Heart left ventricle (tissue), 16 donors: ENCODE measurements around the gene TMF1. TPM values are rescaled to one million over a fixed set of nuclear protein-coding genes. Genes with fewer than 3 reads are reported as not detected.

Source experiments
- ATAC-seq, 4 donors: fragments of 200-7000 bp; cut with Tn5 transposase; one replicate each; pipeline ENCODE4 v1.9.1; 2020 to 2022; ENCODE audit warnings: moderate library complexity in 4 of 4, mild to moderate bottlenecking in 3 of 4, moderate number of reproducible peaks in 1 of 4
- DNase-seq, 5 donors: peaks; one replicate each; pipeline ENCODE4 v3.0.0-alpha.2; 2020
- H3K27ac ChIP-seq, 12 donors: fragments of 200-600 bp; sonication (generic) in 4 of 12; one replicate each; pipeline versions ENCODE4 v1.5.0 to v1.8.0; 2016 to 2022; ENCODE audit warnings: mild to moderate bottlenecking in 2 of 12
- H3K27me3 ChIP-seq, 9 donors: fragments of 200-600 bp; sonication (generic) in 2 of 9; one replicate each; pipeline versions ENCODE4 v1.5.1 to v1.8.0; 2016 to 2022; ENCODE audit warnings: mild to moderate bottlenecking in 3 of 9
- H3K36me3 ChIP-seq, 9 donors: fragments of 200-600 bp; sonication (generic) in 2 of 9; one replicate each; pipeline versions ENCODE4 v1.5.0 to v1.8.0; 2018 to 2022; ENCODE audit warnings: mild to moderate bottlenecking in 2 of 9
- H3K4me1 ChIP-seq, 12 donors: fragments of 200-600 bp; sonication (generic) in 4 of 12; one replicate each; pipeline versions ENCODE4 v1.5.0 to v1.8.0; 2016 to 2022; ENCODE audit warnings: mild to moderate bottlenecking in 3 of 12
- H3K4me3 ChIP-seq, 12 donors: fragments of 200-600 bp; sonication (generic) in 4 of 12; one replicate each; pipeline versions ENCODE4 v1.5.0 to v1.8.0; 2017 to 2022; ENCODE audit warnings: mild to moderate bottlenecking in 9 of 12, moderate library complexity in 4 of 12
- H3K9me3 ChIP-seq, 12 donors: fragments of 200-600 bp; sonication (generic) in 4 of 12; one replicate each; pipeline versions ENCODE4 v1.5.0 to v1.8.0; 2016 to 2022; ENCODE audit warnings: mild to moderate bottlenecking in 1 of 12
- CTCF ChIP-seq, 12 donors: fragments of 200-600 bp; sonication (generic) in 4 of 12; IDR thresholded peaks; one replicate each; pipeline versions ENCODE4 v1.5.0 to v1.8.0; 2018 to 2022; ENCODE audit warnings: antibody characterized with exemption in 12 of 12, mild to moderate bottlenecking in 5 of 12
- POLR2A ChIP-seq, 2 donors: fragments of 450-650 bp; IDR thresholded peaks; one replicate each; pipeline ENCODE4 v1.6.1; 2017; ENCODE audit warnings: antibody characterized with exemption in 2 of 2, mild to moderate bottlenecking in 2 of 2, moderate library complexity in 2 of 2
- WGBS, 4 donors: extraction: QIAGEN DNeasy Blood & Tissue Kit in 2 of 4; methylation state at CpG; one replicate each; pipeline versions ENCODE4 v1.1.5 to v1.1.7; 2013 to 2018; 5-methylcytosine and 5-hydroxymethylcytosine counted together
- intact Hi-C, 10 donors: fragments of 100-400 bp; cut with DNase I; formaldehyde crosslinking; loops; one replicate each; pipeline versions ENCODE4 v1.11.1 to v1.14.2; 2022
- polyA plus RNA-seq, 2 donors: library from polyadenylated mRNA; stranded (reverse); fragments of 200-250 nt; gene quantifications; one replicate each; pipeline ENCODE4 v1.2.3, GENCODE V29; 2013
- total RNA-seq, 9 donors: library from RNA; depleted of rRNA in 2 of 9; stranded (reverse); fragments of >200 nt in 2 of 9; fragmentation: NEBNext Ultra II Directional in 3 of 9; extraction: Animal tissue kit (Norgen Biotek cat#: 25700) in 3 of 9; gene quantifications; one replicate each; pipeline versions ENCODE4 v1.1.0 to v1.2.4, GENCODE V29; 2016 to 2023
- donor health status: ischemic (EF 13 %, LVEDD 7.1; RV severe dilation, severe dysfunction).
- donor health status: healthy with polysubstance abuse.
- donor health status: DM: no; HTN: yes; CAD: no.
- donor health status: DM: no; HTN: no; CAD: no.
- donor health status: ischemic (EF 25% LVEDD 6.9; RV normal size, moderate dysfunction).
- donor health status: ischemic (EF 25% LVEDD 5.7; RV mildly dilated, moderate dysfunction).
- donor health status: healthy.
- donor health status: DM: yes; HTN: yes; CAD: no.
- donor health status: ischemic (EF 35%, LVEDD 5.7; RV mildly dilated, moderate dysfunction).
- donor health status: nonischemic (EF 11% LVEDD 7.7; RV severe dilation, severe dysfunction).
- donor health status: DM: yes; HTN: yes; CAD: no.
- donor health status: PGD.
- donor health status: ischemic (EF 29% LVEDD 5.4; RV normal size, mild dysfunction).
- donor health status: nonischemic (EF 23%, LVEDD 6.1; RV moderate dilation, normal function).

The TMF1 gene
- total and polyA plus RNA-seq, 11 donors, result 4.0 to 23.4 (median 19.2) TPM

DNA sequence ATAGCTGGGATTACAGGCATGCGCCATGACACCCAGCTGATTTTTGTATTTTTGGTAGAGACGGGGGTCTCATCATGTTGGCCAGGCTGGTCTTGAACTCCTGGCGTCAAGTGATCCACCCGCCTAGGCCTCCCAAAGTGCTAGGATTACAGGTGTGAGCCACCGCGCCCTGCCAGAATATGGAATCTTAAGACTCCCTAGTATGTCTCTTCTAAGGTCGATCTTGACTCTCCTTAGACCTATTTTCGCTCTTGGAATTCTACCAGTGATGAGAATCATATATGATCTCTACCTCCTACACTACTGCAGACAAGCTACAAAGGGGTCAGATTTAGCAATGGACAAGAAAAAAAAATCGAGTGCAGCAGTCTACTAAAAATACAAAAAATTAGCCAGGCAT is 19.4 kb downstream of the TMF1 start:
- H3K9me3 ChIP-seq, result no peaks in the 10 kb centered on the region
- ATAC-seq (no peak), DNase-seq (no peak)
- peak overlapping the region in 1 of 12 donors; percentile 62 for H3K27ac ChIP-seq
- H3K36me3 ChIP-seq, result peaks cover 0 to 100% (median 100%) of the 10 kb centered on the region in 9 donors
- no peaks in the 10 kb centered on the region for H3K27me3 ChIP-seq
- no peak overlapping the region for H3K4me3 ChIP-seq
- intact Hi-C loops, result no loop called here
- H3K4me1 ChIP-seq, result peaks cover 0 to 12% (median 0%) of the 10 kb centered on the region in 12 donors
- WGBS, 4 donors, result 95 to 98% (median 97%) methylated on average over 9 of the region's 9 CpGs
- TF ChIP-seq POLR2A (IDR thresholded peaks at IDR 0.05), result no peak
- TF ChIP-seq CTCF (IDR thresholded peaks at IDR 0.05), result no peak

DNA sequence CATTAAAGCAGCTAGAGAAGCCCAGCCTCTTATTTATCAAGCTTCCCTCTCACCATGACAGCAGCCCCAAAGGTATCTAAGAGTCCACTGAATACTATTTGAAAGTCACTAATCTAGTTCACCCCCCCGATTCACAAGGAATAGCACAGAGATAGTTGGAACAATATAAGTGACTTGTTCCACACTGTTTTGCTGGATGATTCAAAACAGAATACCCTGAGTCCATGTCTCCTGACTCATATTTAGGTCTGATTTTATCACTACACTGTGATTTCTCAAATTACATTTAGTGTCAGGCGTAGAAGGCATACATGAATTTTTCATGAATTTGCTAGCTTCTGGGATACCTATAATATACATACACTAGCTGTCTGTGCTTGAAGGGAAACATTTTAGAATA is 20.0 kb downstream of the TMF1 start:
- 89 to 92% (median 91%) methylated on average over 2 of the region's 2 CpGs for WGBS, 4 donors
- Histone ChIP-seq H3K27ac (no peak overlapping the region), H3K36me3 (peaks cover 0 to 100% (median 100%) of the 10 kb centered on the region in 9 donors), H3K4me1 (peaks cover 0 to 12% (median 0%) of the 10 kb centered on the region in 12 donors), H3K27me3 (no peaks in the 10 kb centered on the region), H3K9me3 (no peaks in the 10 kb centered on the region), H3K4me3 (no peak overlapping the region)
- TF ChIP-seq POLR2A (IDR thresholded peaks at IDR 0.05) (no peak), CTCF (IDR thresholded peaks at IDR 0.05) (no peak)
- ATAC-seq (no peak), DNase-seq (no peak)
- intact Hi-C loops, result no loop called here

DNA sequence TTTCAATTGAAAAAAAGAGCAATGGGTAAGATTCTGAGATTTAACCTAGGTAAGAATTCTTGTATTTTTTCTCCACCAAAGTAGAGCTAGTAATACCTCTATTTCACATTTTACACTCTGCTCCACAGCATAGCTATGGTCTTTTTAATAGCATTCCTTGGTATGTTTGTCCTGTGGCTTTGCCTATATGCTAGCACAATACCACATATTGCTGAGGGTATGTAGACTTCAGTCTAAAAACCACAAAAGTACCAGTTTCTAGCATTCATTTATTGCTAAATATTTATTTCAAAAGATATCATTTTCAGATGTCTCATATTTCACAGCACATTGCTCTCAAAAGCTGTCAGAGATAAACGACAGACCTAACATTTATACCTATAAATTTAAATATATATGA is 20.5 kb downstream of the TMF1 start:
- Histone ChIP-seq H3K36me3 (peaks cover 0 to 100% (median 100%) of the 10 kb centered on the region in 9 donors), H3K27me3 (no peaks in the 10 kb centered on the region), H3K27ac (no peak overlapping the region), H3K9me3 (no peaks in the 10 kb centered on the region), H3K4me1 (peaks cover 0 to 12% (median 0%) of the 10 kb centered on the region in 12 donors), H3K4me3 (no peak overlapping the region)
- TF ChIP-seq CTCF (IDR thresholded peaks at IDR 0.05) (no peak), POLR2A (IDR thresholded peaks at IDR 0.05) (no peak)
- ATAC-seq (no peak), DNase-seq (no peak)
- WGBS, 4 donors, result 90 to 96% (median 93%) methylated on average over 1 of the region's 1 CpG
- intact Hi-C loops, result no loop called here

GRCh38 chr3:69020857-69021256 is 31.3 kb downstream of the TMF1 start:
- intact Hi-C loops, result no loop called here
- WGBS, 4 donors, result 72 to 75% (median 73%) methylated on average over 4 of the region's 4 CpGs
- peaks cover 0 to 82% (median 53%) of the 10 kb centered on the region in 9 donors for H3K36me3 ChIP-seq

More at GRCh38 chr3:69020857-69021256, 31.3 kb downstream of the TMF1 start:
- Histone ChIP-seq H3K27ac (no peak overlapping the region), H3K4me3 (no peak overlapping the region), H3K4me1 (peaks cover 0 to under 1% (median 0%) of the 10 kb centered on the region in 12 donors), H3K27me3 (no peaks in the 10 kb centered on the region), H3K9me3 (no peaks in the 10 kb centered on the region)
- DNase-seq (no peak), ATAC-seq (no peak)
- TF ChIP-seq CTCF (IDR thresholded peaks at IDR 0.05) (peak in 2 of 12 donors; percentile 2 to 3), POLR2A (IDR thresholded peaks at IDR 0.05) (no peak)
